GM12878 (cell line): ENCODE measurements around the gene DNAJC16. TPM values are rescaled to one million over a fixed set of nuclear protein-coding genes. Genes with fewer than 3 reads are reported as not detected.

Experiments
- ATAC-seq: fragments of 200-7000 bp; cut with Tn5 transposase; 3 replicates; pipeline ENCODE4 v1.9.1; 2020; ENCODE audit warnings: mild to moderate bottlenecking, moderate library complexity
- BruUV-seq: library from RNA; stranded (reverse); fragments of 400-500 nt; replicated peaks from 2 replicates; lab custom pipeline; 2021; lab: Mats Ljungman, UMichigan
- CTCF ChIA-PET: fragments of 300-600 bp; sonication (Branson Sonifier 250); formaldehyde crosslinking; extraction: SDS; loops from one replicate; lab custom pipeline; 2021; ENCODE audit warnings: inconsistent platforms; lab: Yijun Ruan, JAX
- POLR2A ChIA-PET: fragments of 350-600 bp; formaldehyde crosslinking; extraction: SDS; loops from one replicate; lab custom pipeline; 2021; ENCODE audit warnings: inconsistent platforms; lab: Charles Lee
- RAD21 ChIA-PET: fragments of 300-600 bp; sonication (Branson Sonifier 250); formaldehyde crosslinking; loops from one replicate; lab custom pipeline; 2023; ENCODE audit warnings: antibody characterized with exemption; ENCODE audit not compliant: unreplicated experiment; lab: Charles Lee
- SMC1A ChIA-PET: fragments of 300-600 bp; sonication (Branson Sonifier 250); formaldehyde crosslinking; loops from one replicate; lab custom pipeline; 2023; ENCODE audit not compliant: unreplicated experiment, uncharacterized antibody; lab: Charles Lee
- DNase-seq: peaks from one replicate; pipeline ENCODE4 v3.0.0-alpha.2; 2011; ENCODE audit warnings: low read depth, low spot score
- FAIRE-seq: peaks from 3 replicates; lab custom pipeline; 2011; peaks lifted over from hg19 to GRCh38; lab: Jason Lieb, UNC
- H2AFZ ChIP-seq: 2 replicates; pipeline ENCODE4 v1.6.0; 2011; ENCODE audit warnings: low read depth, low read length, control low read depth; ENCODE audit not compliant: control insufficient read depth
- H3K27ac ChIP-seq: 2 replicates; pipeline ENCODE4 v1.5.1; 2011; ENCODE audit warnings: control low read depth; ENCODE audit not compliant: control insufficient read depth, insufficient read depth
- H3K27me3 ChIP-seq, 2 experiments: replicated peaks in 1 of 2; 2 replicates each; pipeline versions ENCODE4 v1.6.0 to v1.6.1; 2011; ENCODE audit warnings: low read length in 1 of 2; ENCODE audit not compliant: control insufficient read depth in 2 of 2, insufficient read depth in 2 of 2
- H3K36me3 ChIP-seq, 2 experiments: 2 replicates each; pipeline ENCODE4 v1.5.1; 2011; ENCODE audit warnings: low read length in 1 of 2; ENCODE audit not compliant: control insufficient read depth in 2 of 2, insufficient read depth in 2 of 2
- H3K4me1 ChIP-seq: 2 replicates; pipeline ENCODE4 v1.6.1; 2011; ENCODE audit warnings: mild to moderate bottlenecking, low read length, moderate library complexity, mixed read lengths; ENCODE audit not compliant: control insufficient read depth, insufficient read depth
- H3K4me2 ChIP-seq: 2 replicates; pipeline ENCODE4 v1.6.0; 2011; ENCODE audit warnings: control low read depth; ENCODE audit not compliant: control insufficient read depth, insufficient read depth
- H3K4me3 ChIP-seq: fragments of 200-600 bp; sonication (generic); 2 replicates; pipeline ENCODE4 v1.5.1; 2016
- H3K79me2 ChIP-seq: 2 replicates; pipeline ENCODE4 v1.6.0; 2011; ENCODE audit warnings: low read length; ENCODE audit not compliant: control insufficient read depth, insufficient read depth
- H3K9ac ChIP-seq: 2 replicates; pipeline ENCODE4 v1.8.0; 2011; ENCODE audit warnings: low read length, control low read depth, mixed read lengths; ENCODE audit not compliant: control insufficient read depth, insufficient read depth
- H3K9me3 ChIP-seq: replicated peaks from 3 replicates; pipeline ENCODE4 v1.5.1; 2011; ENCODE audit warnings: mild to moderate bottlenecking, low read length; ENCODE audit not compliant: control insufficient read depth, insufficient read depth
- H4K20me1 ChIP-seq: 2 replicates; pipeline ENCODE4 v1.6.0; 2011; ENCODE audit not compliant: control insufficient read depth, insufficient read depth
- ASH2L ChIP-seq: fragments of 300-600, 200-600 bp; sonication (generic); IDR thresholded peaks from 2 replicates; pipeline ENCODE4 v1.6.1; 2017; ENCODE audit warnings: low read depth, mild to moderate bottlenecking, borderline replicate concordance
- EP300 ChIP-seq, 2 experiments: fragments of 150-350 bp in 1 of 2; IDR thresholded peaks; 2 replicates each; pipeline ENCODE4 v1.6.1; 2011 to 2012; ENCODE audit warnings: low read depth in 2 of 2, low read length in 2 of 2, borderline replicate concordance in 1 of 2, improper control_type of control experiment in 1 of 2, inconsistent platforms in 1 of 2; ENCODE audit not compliant: control insufficient read depth in 1 of 2
- FOXK2 ChIP-seq: fragments of 450-650 bp; IDR thresholded peaks from 2 replicates; pipeline ENCODE4 v1.6.1; 2017; ENCODE audit warnings: mild to moderate bottlenecking, moderate library complexity
- MEF2A ChIP-seq: IDR thresholded peaks from 2 replicates; pipeline ENCODE4 v1.6.1; 2011; ENCODE audit warnings: low read depth, mild to moderate bottlenecking, low read length, moderate library complexity; ENCODE audit not compliant: insufficient read depth
- NFYB ChIP-seq: IDR thresholded peaks from 2 replicates; pipeline ENCODE4 v1.6.1; 2011; ENCODE audit warnings: low read depth, mild to moderate bottlenecking, low read length, improper control_type of control experiment, moderate library complexity; ENCODE audit not compliant: insufficient read depth
- PML ChIP-seq: IDR thresholded peaks from 2 replicates; pipeline ENCODE4 v1.6.1; 2012; ENCODE audit warnings: low read length, inconsistent platforms
- RELA ChIP-seq: fragments of 450-650 bp; IDR thresholded peaks from 2 replicates; pipeline ENCODE4 v1.8.0; 2014; ENCODE audit warnings: borderline replicate concordance; ENCODE audit not compliant: partially characterized antibody
- WGBS: methylation state at CpG from one replicate; pipeline ENCODE4 v1.1.6; 2016; ENCODE audit warnings: low lambda C conversion rate; ENCODE audit not compliant: insufficient replicate concordance, insufficient coverage; ENCODE audit errors: missing lambda C conversion rate; 5-methylcytosine and 5-hydroxymethylcytosine counted together
- in situ Hi-C: fragments of 300-500 bp; cut with MboI; formaldehyde crosslinking; loops from 9 replicates; pipeline ENCODE4 v1.14.3; 2018; ENCODE audit warnings: mixed read lengths
- intact Hi-C: fragments of 100-400 bp; cut with micrococcal nuclease; formaldehyde crosslinking; loops from one replicate; pipeline ENCODE4 v1.14.2; 2022; ENCODE audit not compliant: unreplicated experiment
- polyA plus RNA-seq, 11 experiments: library from polyadenylated mRNA; depleted of rRNA in 4 of 11; unstranded in 6 of 11; stranded (reverse) in 5 of 11; fragments of >200 nt; fragmentation: Nextera tagmentation in 4 of 11; fragmentation: Illumina TruSeq in 1 of 11; extraction: Ambion mirVana in 4 of 11; extraction: Trizol in 1 of 11; gene quantifications; 1 replicate in 1 of 11; 2 replicates in 10 of 11; pipeline versions ENCODE4 v1.2.1 to v1.2.3, GENCODE V29; 2011 to 2016; ENCODE audit warnings: inconsistent platforms in 2 of 11, missing spikeins in 2 of 11, low read depth in 1 of 11
- total RNA-seq, 4 experiments: library from RNA; depleted of rRNA in 3 of 4; stranded (reverse); fragments of >200 nt in 3 of 4; fragmentation: Illumina TruSeq in 1 of 4; extraction: Trizol in 1 of 4; gene quantifications; 2 replicates each; pipeline versions ENCODE4 v1.2.1 to v1.2.3, GENCODE V29; 2013 to 2021
- TF ChIP-seq, protein P1 (sequence below): fragments of 450-650 bp; conservative IDR thresholded peaks from 2 replicates; pipeline ENCODE4 v1.6.1; 2017; ENCODE audit warnings: mild to moderate bottlenecking, moderate library complexity
- TF ChIP-seq, protein P2 (sequence below): IDR thresholded peaks from 2 replicates; pipeline ENCODE4 v1.6.1; 2011; ENCODE audit warnings: mild to moderate bottlenecking, low read depth, low read length, moderate library complexity; ENCODE audit not compliant: insufficient replicate concordance

DNAJC16 gene
- total and polyA plus RNA-seq, 10 of the 15 experiments (the other 5 are each of a cell fraction or from before 2014, with no cell fraction given), result 2.4 to 12.7 (median 7.8) TPM

GRCh38 chr1:15504436-15504835 is 22.2 kb upstream of the DNAJC16 start:
- H2AFZ ChIP-seq, result no peak overlapping the region
- POLR2A ChIA-PET, result no interaction called here
- H3K9ac ChIP-seq, result no peak overlapping the region
- intact Hi-C loops, result no loop called here
- CTCF ChIA-PET, result no interaction called here
- no peaks in the 10 kb centered on the region for H3K9me3 ChIP-seq
- RAD21 ChIA-PET, result interaction anchor here (0.6 kb wide), 1 partner anchor 171 kb away, joined by 4 read pairs; no protein-coding TSS in a partner anchor
- no peak for TF ChIP-seq MEF2A
- no peak for TF ChIP-seq ASH2L
- TF ChIP-seq, protein P1, sequence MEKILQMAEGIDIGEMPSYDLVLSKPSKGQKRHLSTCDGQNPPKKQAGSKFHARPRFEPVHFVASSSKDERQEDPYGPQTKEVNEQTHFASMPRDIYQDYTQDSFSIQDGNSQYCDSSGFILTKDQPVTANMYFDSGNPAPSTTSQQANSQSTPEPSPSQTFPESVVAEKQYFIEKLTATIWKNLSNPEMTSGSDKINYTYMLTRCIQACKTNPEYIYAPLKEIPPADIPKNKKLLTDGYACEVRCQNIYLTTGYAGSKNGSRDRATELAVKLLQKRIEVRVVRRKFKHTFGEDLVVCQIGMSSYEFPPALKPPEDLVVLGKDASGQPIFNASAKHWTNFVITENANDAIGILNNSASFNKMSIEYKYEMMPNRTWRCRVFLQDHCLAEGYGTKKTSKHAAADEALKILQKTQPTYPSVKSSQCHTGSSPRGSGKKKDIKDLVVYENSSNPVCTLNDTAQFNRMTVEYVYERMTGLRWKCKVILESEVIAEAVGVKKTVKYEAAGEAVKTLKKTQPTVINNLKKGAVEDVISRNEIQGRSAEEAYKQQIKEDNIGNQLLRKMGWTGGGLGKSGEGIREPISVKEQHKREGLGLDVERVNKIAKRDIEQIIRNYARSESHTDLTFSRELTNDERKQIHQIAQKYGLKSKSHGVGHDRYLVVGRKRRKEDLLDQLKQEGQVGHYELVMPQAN, result no peak
- no peak for TF ChIP-seq FOXK2
- TF ChIP-seq, all 136 proteins: peak for 0
- Histone ChIP-seq H3K27ac (no peak overlapping the region), H3K79me2 (no peaks in the 10 kb centered on the region), H3K4me1 (no peaks in the 10 kb centered on the region), H3K4me2 (no peak overlapping the region), H4K20me1 (no peaks in the 10 kb centered on the region), H3K36me3 (peaks cover 0 to 5% of the 10 kb centered on the region in 2 experiments; a peak in 2 of 4 replicates), H3K4me3 (no peak overlapping the region), H3K27me3 (no peaks in the 10 kb centered on the region)
- BruUV-seq, result no TSS peak
- 95% methylated on average over 4 of the region's 4 CpGs for WGBS
- FAIRE-seq (no peak), ATAC-seq (no peak), DNase-seq (no peak)
- SMC1A ChIA-PET, result no interaction called here
- in situ Hi-C loops, result no loop called here

DNA sequence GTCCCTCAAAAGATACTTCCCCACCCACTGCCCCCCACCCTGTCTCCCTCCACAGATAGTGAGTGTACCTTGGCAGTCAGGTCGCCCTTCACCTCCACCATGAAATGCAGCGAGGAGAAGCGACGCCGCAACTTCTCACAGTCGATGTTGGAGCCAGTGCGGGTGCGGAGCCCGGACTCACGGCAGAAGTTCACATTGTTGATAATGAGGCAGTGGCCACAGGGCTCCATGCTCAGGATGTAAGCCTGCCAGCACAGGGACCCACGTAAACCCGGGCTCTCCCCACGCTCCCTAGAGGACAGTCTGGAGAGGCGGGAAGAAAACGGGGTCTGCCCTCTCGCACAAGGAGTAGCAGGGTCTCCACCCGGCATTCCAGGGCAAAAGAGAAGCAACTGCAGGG is 19.8 kb upstream of the DNAJC16 start:
- no peak overlapping the region for H3K4me2 ChIP-seq
- ATAC-seq, result no peak
- H3K9me3 ChIP-seq, result no peaks in the 10 kb centered on the region
- TF ChIP-seq EP300 (IDR thresholded peaks at IDR 0.05; ENCODE audit: borderline replicate concordance in 1 of 2, control insufficient read depth in 1 of 2, low read depth in 2 of 2, low read length in 2 of 2), result no peak
- TF ChIP-seq RELA, result no peak
- TF ChIP-seq, protein P2, sequence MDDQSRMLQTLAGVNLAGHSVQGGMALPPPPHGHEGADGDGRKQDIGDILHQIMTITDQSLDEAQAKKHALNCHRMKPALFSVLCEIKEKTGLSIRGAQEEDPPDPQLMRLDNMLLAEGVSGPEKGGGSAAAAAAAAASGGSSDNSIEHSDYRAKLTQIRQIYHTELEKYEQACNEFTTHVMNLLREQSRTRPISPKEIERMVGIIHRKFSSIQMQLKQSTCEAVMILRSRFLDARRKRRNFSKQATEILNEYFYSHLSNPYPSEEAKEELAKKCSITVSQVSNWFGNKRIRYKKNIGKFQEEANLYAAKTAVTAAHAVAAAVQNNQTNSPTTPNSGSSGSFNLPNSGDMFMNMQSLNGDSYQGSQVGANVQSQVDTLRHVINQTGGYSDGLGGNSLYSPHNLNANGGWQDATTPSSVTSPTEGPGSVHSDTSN, result no peak
- no peak for TF ChIP-seq PML
- no peak for TF ChIP-seq NFYB
- no peak for DNase-seq
- H3K9ac ChIP-seq, result no peak overlapping the region
- ChIA-PET CTCF (no interaction called here), RAD21 (no interaction called here), POLR2A (no interaction called here), SMC1A (no interaction called here)
- in situ Hi-C loops (no loop called here), intact Hi-C loops (no loop called here)
- no peak for FAIRE-seq
- BruUV-seq, result no TSS peak
- no peak overlapping the region for H3K27ac ChIP-seq
- H3K79me2 ChIP-seq, result no peaks in the 10 kb centered on the region
- H3K27me3 ChIP-seq, result no peaks in the 10 kb centered on the region
- H4K20me1 ChIP-seq, result no peaks in the 10 kb centered on the region
- H3K4me3 ChIP-seq, result no peak overlapping the region
- peaks cover 0 to 5% of the 10 kb centered on the region in 2 experiments; a peak in 2 of 4 replicates for H3K36me3 ChIP-seq
- WGBS, result 93% methylated on average over 17 of the region's 17 CpGs
- no peaks in the 10 kb centered on the region for H3K4me1 ChIP-seq
- H2AFZ ChIP-seq, result no peak overlapping the region
